HTR-8/SVneo (cell line): ENCODE results near the gene NOG.

Experiments used
- DNase-seq: peaks from one replicate; pipeline ENCODE4 v3.0.0; 2011; ENCODE audit warnings: low spot score, mixed read lengths; ENCODE audit not compliant: insufficient read length
- FAIRE-seq: peaks from 2 replicates; lab custom pipeline; 2011; peaks lifted over from hg19 to GRCh38; lab: Jason Lieb, UNC

Gene NOG

GRCh38 chr17:56629531-56630075, 36.1 kb downstream of the NOG start:
- DNase-seq, result peak; percentile 65
- FAIRE-seq, result no peak

- no peak for DNase-seq
- FAIRE-seq, result no peak
Observed at GRCh38 chr17:56630202-56630601, 36.7 kb downstream of the NOG start.

- no peak for DNase-seq
- peak; percentile 58 for FAIRE-seq
Observed at GRCh38 chr17:56633681-56634080, 40.2 kb downstream of the NOG start.

DNA sequence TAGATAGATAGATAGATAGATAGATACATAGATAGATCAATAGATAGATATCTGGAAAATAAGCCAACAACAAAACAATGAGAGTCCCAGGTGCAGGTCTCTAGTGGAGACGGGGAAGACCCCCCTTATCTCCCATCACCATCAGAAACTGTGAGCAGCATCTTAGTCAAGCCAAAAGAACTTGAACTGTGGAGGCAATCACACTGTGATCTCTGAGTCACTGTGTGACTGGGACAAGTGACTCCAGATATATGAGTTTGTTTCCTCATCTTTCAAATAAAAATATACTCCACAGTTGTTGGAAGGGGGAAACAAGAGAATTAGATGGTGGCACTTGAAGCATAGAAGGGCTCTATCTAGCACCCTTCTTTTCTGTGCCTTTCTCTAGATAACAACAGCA, 42.1 kb downstream of the NOG start:
- FAIRE-seq, result peak; percentile 73
- no peak for DNase-seq

GRCh38 chr17:56636265-56636664, 42.8 kb downstream of the NOG start:
- DNase-seq, result no peak
- FAIRE-seq, result no peak

DNA sequence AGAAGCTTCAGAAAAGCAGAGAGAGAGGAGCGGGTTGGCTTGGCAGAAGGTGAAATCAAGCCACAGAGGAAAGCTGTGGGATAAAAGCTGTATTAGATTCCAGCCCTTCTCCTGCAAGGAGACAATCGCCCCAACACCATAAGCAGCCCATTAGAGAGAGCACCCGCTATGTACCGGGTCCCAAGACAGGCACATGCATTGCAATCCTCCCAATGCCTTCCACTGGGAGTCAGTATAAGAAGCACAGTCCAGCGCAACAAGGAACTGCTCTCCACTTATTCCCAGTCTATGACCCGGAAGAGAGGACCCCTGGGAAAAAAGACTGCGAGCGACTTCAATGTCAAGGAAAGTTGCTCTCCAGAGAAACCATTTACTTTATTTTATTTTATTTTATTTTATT, 43.8 kb downstream of the NOG start:
- DNase-seq (no peak), FAIRE-seq (no peak)

- FAIRE-seq (no peak), DNase-seq (no peak)
Observed at GRCh38 chr17:56638591-56639051, 45.1 kb downstream of the NOG start.

DNA sequence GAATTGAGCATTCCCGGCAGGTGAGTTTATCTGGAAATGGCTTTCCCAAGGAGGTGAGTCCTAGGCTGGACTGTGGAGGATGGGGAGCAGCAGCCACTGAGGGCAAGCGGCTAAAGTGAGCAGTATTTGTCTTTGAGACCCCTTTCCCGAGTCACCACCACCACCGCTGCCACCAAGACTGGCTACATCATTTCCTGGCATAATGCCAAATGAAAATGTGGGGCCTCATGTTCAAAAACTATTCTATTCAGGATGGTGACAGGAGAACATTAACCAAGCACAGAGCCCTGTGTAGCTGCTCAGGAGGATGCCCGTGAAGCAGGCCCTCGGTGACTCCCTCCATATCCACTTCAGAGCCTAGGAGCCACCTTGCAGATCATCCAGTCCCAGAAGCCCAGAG, 46.0 kb downstream of the NOG start:
- no peak for FAIRE-seq
- DNase-seq, result no peak

GRCh38 chr17:56640116-56640515, 46.6 kb downstream of the NOG start:
- no peak for DNase-seq
- FAIRE-seq, result no peak

GRCh38 chr17:56641373-56641772, 47.9 kb downstream of the NOG start:
- FAIRE-seq (peak; percentile 57), DNase-seq (no peak)

- FAIRE-seq (no peak), DNase-seq (no peak)
Observed at GRCh38 chr17:56641894-56642293, 48.4 kb downstream of the NOG start.

DNA sequence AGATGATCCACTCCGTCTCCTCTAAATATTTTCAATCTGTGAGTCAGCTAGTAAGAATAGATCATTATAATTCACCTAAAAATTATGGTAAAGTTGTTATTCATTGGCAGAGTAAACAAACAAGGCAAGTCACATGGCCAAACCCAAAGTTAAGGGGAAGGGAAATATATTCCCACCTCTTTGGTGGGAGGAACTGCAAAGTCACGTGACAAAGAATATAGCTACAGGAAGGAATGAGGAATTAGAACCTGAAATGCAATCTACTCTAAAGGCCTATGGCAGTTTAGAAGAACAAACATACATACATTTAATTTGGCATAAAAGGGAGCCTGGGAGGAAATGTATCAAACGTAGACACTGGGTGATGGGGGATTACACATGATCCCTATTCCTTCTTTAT, 48.9 kb downstream of the NOG start:
- DNase-seq (no peak), FAIRE-seq (no peak)
